ENCODE results near the gene KCND1.

The KCND1 gene

DNA sequence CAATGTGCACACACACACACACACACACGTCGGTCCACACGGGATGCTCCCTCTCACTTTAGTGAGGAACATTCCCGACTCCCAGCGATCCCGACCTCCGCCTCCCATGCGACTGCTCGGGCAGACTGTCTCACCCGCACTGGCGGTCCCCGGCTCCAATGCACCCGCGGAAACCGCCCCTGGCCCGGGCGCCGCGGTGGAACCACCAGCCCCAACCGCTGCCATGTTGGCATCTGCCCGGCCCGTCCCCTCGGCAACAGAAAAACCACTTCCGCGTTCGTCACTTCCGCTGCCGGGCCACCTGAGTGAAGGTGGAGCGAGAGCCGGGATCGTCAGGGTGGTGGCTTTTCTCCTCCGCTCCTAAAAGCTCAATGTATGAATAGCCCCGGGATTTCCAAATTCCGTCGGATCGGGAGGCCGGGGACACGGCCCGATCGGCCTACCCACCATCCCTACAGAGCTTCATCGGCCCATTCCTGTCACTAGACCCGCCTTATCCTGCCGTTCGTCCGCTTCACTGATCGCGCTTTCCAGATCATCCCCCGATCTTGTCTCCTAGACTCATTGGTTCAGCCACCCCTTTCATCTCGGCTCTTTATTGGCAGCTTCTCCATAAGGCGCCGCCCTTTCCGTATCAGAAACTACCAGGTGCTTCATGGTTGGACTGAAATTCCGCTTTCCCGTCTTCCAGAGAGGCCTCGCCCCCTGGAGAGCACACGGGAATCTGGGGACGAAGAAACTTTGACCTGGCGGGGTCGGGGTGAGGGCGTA is 60.0 kb downstream of the KCND1 start, which contains the start of gene SLC35A2 (continued):
- TF ChIP-seq ZNF324 (tag by site-specific recombination; IDR thresholded peaks at IDR 0.05) (0 out of 2 replicates have a peak, but pooled peaks have one; percentile 34), ZNF121 (tag by site-specific recombination; IDR thresholded peaks at IDR 0.05) (peak; percentile 46; the same call in 1 of the 2 replicates), ZNF391 (tag by site-specific recombination; IDR thresholded peaks at IDR 0.05; ENCODE audit: borderline replicate concordance, low read depth) (0 out of 2 replicates have a peak, but pooled peaks have one; percentile 75), ZNF416 (tag by site-specific recombination; IDR thresholded peaks at IDR 0.05) (no peak), ZNF16 (tag by site-specific recombination; IDR thresholded peaks at IDR 0.05; ENCODE audit: low read depth) (no peak), ZBTB26 (tag by site-specific recombination; optimal IDR thresholded peaks at IDR 0.05) (peak; percentile 30), PRDM4 (tag by site-specific recombination; IDR thresholded peaks at IDR 0.05) (no peak), ZNF791 (tag by site-specific recombination; IDR thresholded peaks at IDR 0.05) (no peak), ZNF302 (tag by site-specific recombination; IDR thresholded peaks at IDR 0.05; ENCODE audit: low read depth) (no peak), ZNF2 (tag by site-specific recombination; IDR thresholded peaks at IDR 0.05) (0 out of 2 replicates have a peak, but pooled peaks have one; percentile 49), ZNF639 (tag by site-specific recombination; IDR thresholded peaks at IDR 0.05) (peak; percentile 56; the same call in 1 of the 2 replicates), KLF16 (tag by site-specific recombination; IDR thresholded peaks at IDR 0.05) (peak; percentile 66; the same call in 1 of the 2 replicates), ZNF398 (tag by site-specific recombination; IDR thresholded peaks at IDR 0.05) (0 out of 2 replicates have a peak, but pooled peaks have one; percentile 38), ZNF837 (tag by site-specific recombination; IDR thresholded peaks at IDR 0.05) (no peak), ZNF24 (tag by site-specific recombination; IDR thresholded peaks at IDR 0.05) (0 out of 2 replicates have a peak, but pooled peaks have one; percentile 0), ZNF624 (tag by site-specific recombination; IDR thresholded peaks at IDR 0.05) (no peak), YY1 (tag by site-specific recombination; IDR thresholded peaks at IDR 0.05) (peak; percentile 80), ZBTB21 (tag by site-specific recombination; IDR thresholded peaks at IDR 0.05) (0 out of 2 replicates have a peak, but pooled peaks have one; percentile 38), ZNF629 (tag by site-specific recombination; IDR thresholded peaks at IDR 0.05) (peak; percentile 62), SP3 (tag by site-specific recombination; IDR thresholded peaks at IDR 0.05) (peak; percentile 60), ZFP37 (tag by site-specific recombination; IDR thresholded peaks at IDR 0.05) (0 out of 2 replicates have a peak, but pooled peaks have one; percentile 58)

Data from HEK293 (cell line).